Neural progenitor cell (in vitro differentiated cells): ENCODE measurements around the gene ASIC1.

ENCODE experiments used
- EZH2 ChIP-seq: fragments of 200-600 bp; sonication (generic); IDR thresholded peaks from 2 replicates; pipeline ENCODE4 v1.6.1; 2017; ENCODE audit warnings: antibody characterized with exemption, mild to moderate bottlenecking, moderate library complexity
- TF ChIP-seq, protein P1 (sequence below): fragments of 200-600 bp; sonication (generic); IDR thresholded peaks from 2 replicates; pipeline ENCODE4 v1.5.1; 2017; ENCODE audit warnings: antibody characterized with exemption, mild to moderate bottlenecking

DNA sequence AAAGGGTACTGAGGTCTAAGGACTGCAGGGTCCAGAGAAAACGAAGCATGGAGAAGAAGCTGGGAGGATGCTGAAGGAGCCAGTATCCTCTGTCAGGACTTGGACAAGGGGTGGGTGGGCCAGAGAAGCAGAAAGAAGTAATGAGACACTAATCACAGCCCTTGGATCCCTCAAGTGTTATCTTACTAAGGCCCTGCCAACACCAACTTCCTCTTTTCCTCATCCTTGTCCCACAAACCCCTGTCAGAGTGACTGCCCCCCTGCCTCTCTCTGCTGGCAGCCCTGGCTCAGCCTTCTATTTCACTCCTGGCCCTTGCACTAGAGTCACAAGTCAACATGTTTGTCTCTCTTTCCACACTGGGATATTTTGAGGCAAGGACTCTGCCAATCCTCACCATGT, 3.8 kb upstream of the ASIC1 start:
- TF ChIP-seq, protein P1, sequence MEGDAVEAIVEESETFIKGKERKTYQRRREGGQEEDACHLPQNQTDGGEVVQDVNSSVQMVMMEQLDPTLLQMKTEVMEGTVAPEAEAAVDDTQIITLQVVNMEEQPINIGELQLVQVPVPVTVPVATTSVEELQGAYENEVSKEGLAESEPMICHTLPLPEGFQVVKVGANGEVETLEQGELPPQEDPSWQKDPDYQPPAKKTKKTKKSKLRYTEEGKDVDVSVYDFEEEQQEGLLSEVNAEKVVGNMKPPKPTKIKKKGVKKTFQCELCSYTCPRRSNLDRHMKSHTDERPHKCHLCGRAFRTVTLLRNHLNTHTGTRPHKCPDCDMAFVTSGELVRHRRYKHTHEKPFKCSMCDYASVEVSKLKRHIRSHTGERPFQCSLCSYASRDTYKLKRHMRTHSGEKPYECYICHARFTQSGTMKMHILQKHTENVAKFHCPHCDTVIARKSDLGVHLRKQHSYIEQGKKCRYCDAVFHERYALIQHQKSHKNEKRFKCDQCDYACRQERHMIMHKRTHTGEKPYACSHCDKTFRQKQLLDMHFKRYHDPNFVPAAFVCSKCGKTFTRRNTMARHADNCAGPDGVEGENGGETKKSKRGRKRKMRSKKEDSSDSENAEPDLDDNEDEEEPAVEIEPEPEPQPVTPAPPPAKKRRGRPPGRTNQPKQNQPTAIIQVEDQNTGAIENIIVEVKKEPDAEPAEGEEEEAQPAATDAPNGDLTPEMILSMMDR = no peak
- TF ChIP-seq EZH2 = no peak
